Esophagus muscularis mucosa (tissue), 4 donors: Measurements from ENCODE around the gene NBAS.

Experiments used
- EP300 ChIP-seq: sonication (generic); formaldehyde crosslinking; IDR thresholded peaks from one replicate; pipeline ENCODE4 v1.6.1; 2017; ENCODE audit warnings: antibody characterized with exemption
- POLR2A ChIP-seq: fragments of 450-650 bp; IDR thresholded peaks from one replicate; pipeline ENCODE4 v1.6.1; 2017; ENCODE audit warnings: antibody characterized with exemption, moderate library complexity, mild to moderate bottlenecking, low read depth
- TF ChIP-seq, protein P1 (sequence below), 3 experiments: fragments of 200-600 bp in 2 of 3; fragments of 450-650 bp in 1 of 3; sonication (generic) in 2 of 3; IDR thresholded peaks; one replicate each; pipeline ENCODE4 v1.5.1; 2017 to 2019; ENCODE audit warnings: antibody characterized with exemption in 3 of 3, mild to moderate bottlenecking in 2 of 3, moderate library complexity in 1 of 3

DNA sequence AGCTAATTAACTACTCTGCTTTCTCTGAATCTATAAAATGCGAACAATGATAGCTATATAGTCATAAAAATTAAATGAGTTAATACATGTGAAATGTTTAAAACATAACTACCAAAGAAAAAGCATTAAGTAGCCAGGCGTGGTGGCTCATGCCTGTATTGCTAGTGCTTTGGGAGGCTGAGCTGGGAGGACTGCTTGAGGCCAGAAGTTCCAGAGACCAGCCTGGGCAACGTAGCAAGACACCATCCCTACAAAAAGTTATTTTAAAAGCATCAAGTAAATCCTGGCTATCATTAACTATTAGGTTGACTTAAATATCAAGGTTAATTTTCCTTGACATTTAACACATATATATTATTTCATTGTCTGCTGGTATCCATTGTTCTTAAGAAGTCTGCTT is 152.4 kb downstream of the NBAS start:
- TF ChIP-seq, protein P1, sequence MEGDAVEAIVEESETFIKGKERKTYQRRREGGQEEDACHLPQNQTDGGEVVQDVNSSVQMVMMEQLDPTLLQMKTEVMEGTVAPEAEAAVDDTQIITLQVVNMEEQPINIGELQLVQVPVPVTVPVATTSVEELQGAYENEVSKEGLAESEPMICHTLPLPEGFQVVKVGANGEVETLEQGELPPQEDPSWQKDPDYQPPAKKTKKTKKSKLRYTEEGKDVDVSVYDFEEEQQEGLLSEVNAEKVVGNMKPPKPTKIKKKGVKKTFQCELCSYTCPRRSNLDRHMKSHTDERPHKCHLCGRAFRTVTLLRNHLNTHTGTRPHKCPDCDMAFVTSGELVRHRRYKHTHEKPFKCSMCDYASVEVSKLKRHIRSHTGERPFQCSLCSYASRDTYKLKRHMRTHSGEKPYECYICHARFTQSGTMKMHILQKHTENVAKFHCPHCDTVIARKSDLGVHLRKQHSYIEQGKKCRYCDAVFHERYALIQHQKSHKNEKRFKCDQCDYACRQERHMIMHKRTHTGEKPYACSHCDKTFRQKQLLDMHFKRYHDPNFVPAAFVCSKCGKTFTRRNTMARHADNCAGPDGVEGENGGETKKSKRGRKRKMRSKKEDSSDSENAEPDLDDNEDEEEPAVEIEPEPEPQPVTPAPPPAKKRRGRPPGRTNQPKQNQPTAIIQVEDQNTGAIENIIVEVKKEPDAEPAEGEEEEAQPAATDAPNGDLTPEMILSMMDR (IDR thresholded peaks at IDR 0.05) = no peak
- TF ChIP-seq POLR2A = no peak
- no peak for TF ChIP-seq EP300
